ENCODE measurements around the gene AMDHD2. TPM values are rescaled to one million over a fixed set of nuclear protein-coding genes. Genes with fewer than 3 reads are reported as not detected.

Gene AMDHD2
- total RNA-seq, result 75.0 and 116 TPM in 2 replicates

GRCh38 chr16:2520097-2520783 lies at the start of gene AMDHD2:
Gene AMDHD2, plus strand, starts transcription at chr16:2520371. Its CDS starts 88 bp downstream, at chr16:2520459.

DNA sequence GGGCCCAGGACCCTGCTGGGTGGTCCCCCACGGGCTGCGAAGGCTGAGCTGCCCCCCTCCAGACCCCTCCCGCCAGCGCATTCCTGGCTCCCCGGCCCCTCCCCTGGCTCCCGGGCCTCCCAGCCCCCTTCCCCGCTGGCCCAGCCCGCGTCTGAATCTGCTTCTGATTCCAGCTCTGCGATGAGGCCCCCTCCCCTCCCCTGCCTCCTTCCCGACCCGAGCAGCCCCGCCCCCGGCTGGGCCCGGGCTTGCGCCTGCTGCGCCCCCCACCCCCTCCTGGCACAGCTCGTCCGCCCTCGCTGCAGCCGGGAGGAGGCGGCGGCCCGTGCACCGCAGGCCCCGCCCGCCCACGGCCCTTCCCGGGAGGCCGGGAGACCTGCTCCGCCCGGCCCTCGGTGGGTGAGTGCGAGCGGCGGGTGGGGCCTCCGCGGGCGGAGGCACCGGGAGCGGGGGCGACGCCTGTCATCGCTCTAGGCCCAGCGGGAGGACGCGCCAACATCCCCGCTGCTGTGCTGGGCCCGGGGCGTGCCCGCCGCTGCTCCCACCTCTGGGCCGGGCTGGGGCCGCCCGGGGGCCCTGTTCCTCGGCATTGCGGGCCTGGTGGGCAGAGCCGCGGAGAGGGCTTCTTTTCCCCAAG lies 49.0 kb upstream of the AMDHD2 start, which contains the start of gene NTN3:
Gene NTN3 (plus strand): TSS at position 282 of the 637 bp plus-strand sequence. CDS start 405 bp downstream, outside the sequence.

DNA sequence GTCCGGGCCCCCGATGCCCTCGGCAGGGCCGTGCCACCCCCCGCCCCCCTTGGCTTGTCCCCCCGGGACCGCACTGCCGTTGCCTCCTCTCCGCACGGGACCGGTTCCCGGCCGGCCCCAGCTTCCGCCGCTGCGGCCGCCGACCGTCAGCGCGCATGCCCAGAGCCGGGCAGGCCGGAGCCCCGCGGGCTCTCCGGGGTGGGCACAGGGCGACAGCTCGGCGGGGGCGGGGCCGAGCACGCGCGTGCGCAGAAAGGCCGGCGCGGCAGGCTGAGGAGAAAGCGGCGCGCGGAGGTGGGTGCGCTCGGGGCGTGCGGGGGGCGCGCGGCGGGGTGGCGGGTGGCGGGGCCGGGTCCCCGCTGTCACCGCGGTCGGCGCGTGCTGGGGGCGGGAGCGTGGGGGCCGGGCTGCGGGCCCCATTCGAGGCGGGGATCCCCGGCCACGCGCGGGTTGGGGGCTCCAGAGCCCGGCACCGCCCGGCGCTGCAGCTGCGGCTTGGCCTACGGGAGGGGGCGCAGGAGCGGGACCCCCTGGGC lies 45.2 kb upstream of the AMDHD2 start, which contains the start of gene TBC1D24:
Gene TBC1D24 (plus strand): TSS at position 251 of the 536 bp plus-strand sequence. CDS start 21,022 bp downstream, outside the sequence.

DNA sequence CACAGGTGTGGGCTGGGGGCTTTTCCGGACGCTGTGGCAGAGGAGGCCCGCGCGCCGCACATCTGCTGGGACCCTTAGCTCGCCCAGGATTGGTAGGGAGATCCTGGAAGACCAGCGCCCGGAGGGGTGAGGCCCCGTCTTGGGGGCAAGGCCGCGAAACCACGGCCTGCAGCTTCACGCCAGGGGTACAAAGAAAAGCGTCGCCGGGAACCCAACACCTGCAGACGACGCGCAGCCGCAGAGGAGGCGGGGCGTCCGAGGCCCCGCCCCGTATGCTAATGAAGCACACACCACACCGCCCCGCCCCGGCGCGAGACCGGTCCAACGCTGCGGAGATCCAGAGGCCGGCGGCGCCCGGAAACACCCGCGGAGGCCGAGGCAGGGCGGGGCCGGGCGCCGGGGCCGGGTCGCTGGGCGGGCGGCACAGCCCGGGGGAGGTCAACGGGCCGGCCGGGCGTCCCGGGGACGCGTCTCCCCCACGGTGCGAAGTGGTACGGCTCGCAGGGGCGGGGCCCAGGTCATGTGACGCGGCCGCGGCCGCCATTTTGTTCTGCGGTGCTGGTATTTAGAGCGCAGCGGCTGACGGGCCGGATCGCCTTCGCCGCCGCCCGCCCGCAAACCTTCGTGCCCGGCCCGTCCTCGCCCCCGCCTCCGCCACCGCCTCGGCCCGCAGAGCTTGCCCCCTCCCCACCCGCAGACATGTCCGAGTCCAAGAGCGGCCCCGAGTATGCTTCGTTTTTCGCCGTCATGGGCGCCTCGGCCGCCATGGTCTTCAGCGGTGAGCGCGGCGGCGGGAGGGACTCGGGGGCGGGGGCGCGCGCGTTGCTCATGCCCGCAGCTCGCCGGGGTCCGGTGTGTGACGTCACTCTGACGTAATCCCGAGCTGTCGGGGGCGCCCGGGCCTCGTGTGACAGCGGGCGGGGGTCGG lies 6.5 kb upstream of the AMDHD2 start, which contains the start of gene ATP6V0C:
Gene ATP6V0C (plus strand): TSS at position 548 of the 928 bp plus-strand sequence. CDS start 152 bp downstream, at position 700.

GRCh38 chr16:2531371-2531695 lies 11.2 kb downstream of the AMDHD2 start, which contains the start of gene CEMP1:
Gene CEMP1, minus strand, starts transcription at chr16:2531408. Its CDS starts 335 bp downstream, at chr16:2531073.

GRCh38 chr16:2537451-2538379 lies 17.5 kb downstream of the AMDHD2 start, which contains the start of gene PDPK1:
Gene PDPK1, plus strand, starts transcription at chr16:2538021. Its CDS starts 92 bp downstream, at chr16:2538113.

Other genes with a start within 250 kb of the AMDHD2 start
- gene ABCA3, start 179.6 kb upstream of the AMDHD2 start, total RNA-seq, result 1.2 and 2.3 TPM in 2 replicates
- 5.1 and 24.0 TPM in 2 replicates for gene CCNF, start 90.9 kb upstream of the AMDHD2 start, total RNA-seq
- 1.5 and 6.3 TPM in 2 replicates for gene TEDC2, start 60.3 kb upstream of the AMDHD2 start, total RNA-seq
- 1.5 and 5.3 TPM in 2 replicates for gene NTN3, start 49.1 kb upstream of the AMDHD2 start, total RNA-seq
- 16.9 and 23.3 TPM in 2 replicates for gene TBC1D24, start 45.2 kb upstream of the AMDHD2 start, total RNA-seq
- gene ATP6V0C, start 6.4 kb upstream of the AMDHD2 start, total RNA-seq, result 14.1 TPM in 2 replicates
- gene CEMP1, start 11.0 kb downstream of the AMDHD2 start, total RNA-seq, result 0.66 TPM in 1 of 2 replicates, not detected in the other
- 19.9 and 28.1 TPM in 2 replicates for gene PDPK1, start 17.6 kb downstream of the AMDHD2 start, total RNA-seq
- gene KCTD5, start 162.2 kb downstream of the AMDHD2 start, total RNA-seq, result 17.6 and 25.6 TPM in 2 replicates
- gene PRSS27, start 199.9 kb downstream of the AMDHD2 start, total RNA-seq, result 0.58 and 1.3 TPM in 2 replicates
- 71.9 and 83.0 TPM in 2 replicates for gene SRRM2, start 232.3 kb downstream of the AMDHD2 start, total RNA-seq

Measured in smooth muscle cell of trachea (primary cell).